Trophoblast cell (in vitro differentiated cells and primary cell): Measurements from ENCODE around the gene AIF1L.

Source experiments
- DNase-seq, 2 donors: peaks; one replicate each; pipeline ENCODE4 v3.0.0-alpha.2; 2016
- H2AFZ ChIP-seq: 2 replicates; pipeline ENCODE4 v1.6.1; 2013; ENCODE audit warnings: low read length, moderate library complexity, mild to moderate bottlenecking; ENCODE audit not compliant: insufficient read depth, poor library complexity
- H2AK5ac ChIP-seq: 2 replicates; pipeline ENCODE4 v1.6.1; 2013; ENCODE audit warnings: mild to moderate bottlenecking, low read length
- H2BK120ac ChIP-seq: 2 replicates; pipeline ENCODE4 v1.6.1; 2013; ENCODE audit warnings: low read length, mild to moderate bottlenecking, moderate library complexity; ENCODE audit not compliant: insufficient read depth, poor library complexity
- H2BK12ac ChIP-seq: 2 replicates; pipeline ENCODE4 v1.6.1; 2013; ENCODE audit warnings: mild to moderate bottlenecking, low read length, moderate library complexity
- H2BK5ac ChIP-seq: 2 replicates; pipeline ENCODE4 v1.6.1; 2013; ENCODE audit warnings: low read length, low read depth, moderate library complexity, mild to moderate bottlenecking; ENCODE audit not compliant: poor library complexity
- H3K14ac ChIP-seq: 2 replicates; pipeline ENCODE4 v1.6.1; 2013; ENCODE audit warnings: mild to moderate bottlenecking, low read length
- H3K18ac ChIP-seq: 2 replicates; pipeline ENCODE4 v1.6.1; 2013; ENCODE audit warnings: mild to moderate bottlenecking, low read length
- H3K23ac ChIP-seq: 2 replicates; pipeline ENCODE4 v1.6.1; 2013; ENCODE audit warnings: low read length
- H3K27ac ChIP-seq: 2 replicates; pipeline ENCODE4 v1.5.1; 2013; ENCODE audit warnings: low read depth, mild to moderate bottlenecking, inconsistent platforms, low read length, moderate library complexity
- H3K27me3 ChIP-seq: 2 replicates; pipeline ENCODE4 v1.6.1; 2013; ENCODE audit warnings: inconsistent platforms, mild to moderate bottlenecking, low read length, moderate library complexity; ENCODE audit not compliant: insufficient read depth
- H3K36me3 ChIP-seq, 2 experiments: 1 replicate in 1 of 2; 2 replicates in 1 of 2; pipeline ENCODE4 v1.6.1; 2013; ENCODE audit warnings: low read length in 2 of 2, mild to moderate bottlenecking in 2 of 2, moderate library complexity in 1 of 2; ENCODE audit not compliant: insufficient read depth in 2 of 2, control insufficient read depth in 1 of 2
- H3K4ac ChIP-seq: 2 replicates; pipeline ENCODE4 v1.6.1; 2013; ENCODE audit warnings: low read depth, mild to moderate bottlenecking, low read length, moderate library complexity
- H3K4me1 ChIP-seq, 2 experiments: 1 replicate in 1 of 2; 2 replicates in 1 of 2; pipeline ENCODE4 v1.6.1; 2013; ENCODE audit warnings: low read length in 2 of 2, mild to moderate bottlenecking in 2 of 2, moderate library complexity in 1 of 2; ENCODE audit not compliant: insufficient read depth in 2 of 2, control insufficient read depth in 1 of 2
- H3K4me2 ChIP-seq: 2 replicates; pipeline ENCODE4 v1.6.1; 2013; ENCODE audit warnings: inconsistent platforms, mild to moderate bottlenecking, low read length, moderate library complexity
- H3K4me3 ChIP-seq: 2 replicates; pipeline ENCODE4 v1.5.1; 2013; ENCODE audit warnings: mild to moderate bottlenecking, low read depth, low read length, inconsistent platforms
- H3K79me1 ChIP-seq: one replicate; pipeline ENCODE4 v1.6.1; 2013; ENCODE audit warnings: low read length
- H3K79me2 ChIP-seq: 2 replicates; pipeline ENCODE4 v1.6.1; 2013; ENCODE audit warnings: low read length, mild to moderate bottlenecking; ENCODE audit not compliant: control insufficient read depth, insufficient read depth, poor library complexity
- H3K9ac ChIP-seq: 2 replicates; pipeline ENCODE4 v1.6.1; 2013; ENCODE audit warnings: mild to moderate bottlenecking, low read length
- H3K9me3 ChIP-seq: 2 replicates; pipeline ENCODE4 v1.6.1; 2013; ENCODE audit warnings: low read depth, mild to moderate bottlenecking, control low read depth, inconsistent platforms, low read length; ENCODE audit not compliant: insufficient read depth
- H4K12ac ChIP-seq: 2 replicates; pipeline ENCODE4 v1.6.1; 2013; ENCODE audit warnings: low read depth, mild to moderate bottlenecking, low read length, moderate library complexity
- H4K8ac ChIP-seq: 2 replicates; pipeline ENCODE4 v1.6.1; 2013; ENCODE audit warnings: low read depth, mild to moderate bottlenecking, low read length, moderate library complexity
- H4K91ac ChIP-seq: one replicate; pipeline ENCODE4 v1.6.1; 2013; ENCODE audit warnings: low read depth, mild to moderate bottlenecking, low read length, moderate library complexity
- WGBS: extraction: QIAGEN DNeasy Blood & Tissue Kit; methylation state at CpG from one replicate; pipeline ENCODE4 v1.1.7; 2013; ENCODE audit warnings: missing lambda C conversion rate; ENCODE audit not compliant: insufficient read length, insufficient coverage; ENCODE audit errors: extremely low coverage; 5-methylcytosine and 5-hydroxymethylcytosine counted together

Gene AIF1L

DNA sequence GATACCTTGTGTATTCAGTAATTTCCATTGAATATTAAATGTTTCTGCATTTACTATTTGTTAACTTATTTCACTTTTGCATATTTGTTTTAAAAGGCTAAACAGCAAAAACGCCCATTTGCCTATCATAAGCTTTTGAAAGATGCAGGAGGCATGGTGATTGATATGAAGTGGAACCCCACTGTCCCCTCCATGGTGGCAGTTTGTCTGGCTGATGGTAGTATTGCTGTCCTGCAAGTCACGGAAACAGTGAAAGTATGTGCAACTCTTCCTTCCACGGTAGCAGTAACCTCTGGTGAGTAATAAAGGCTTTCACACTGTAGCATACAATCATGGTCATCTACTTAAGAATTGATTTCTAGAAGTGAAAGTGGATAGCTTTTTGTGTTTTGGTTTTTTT lies 32.9 kb downstream of the AIF1L start:
- H3K36me3 ChIP-seq = peaks cover 21 to 42% of the 10 kb centered on the region in 2 experiments
- H3K4ac ChIP-seq = no peak overlapping the region
- H4K12ac ChIP-seq = no peak overlapping the region
- no peak overlapping the region for H2BK12ac ChIP-seq
- no peak for DNase-seq
- no peak overlapping the region for H3K4me2 ChIP-seq
- peaks cover 9% of the 10 kb centered on the region for H3K79me2 ChIP-seq
- no peak overlapping the region for H3K4me3 ChIP-seq
- H2AK5ac ChIP-seq = no peak overlapping the region
- no peak overlapping the region for H3K27ac ChIP-seq
- no peak overlapping the region for H4K91ac ChIP-seq
- no peak overlapping the region for H4K8ac ChIP-seq
- no peak overlapping the region for H2AFZ ChIP-seq
- H3K79me1 ChIP-seq = peaks cover 5% of the 10 kb centered on the region
- H3K18ac ChIP-seq = no peak overlapping the region
- H2BK5ac ChIP-seq = no peak overlapping the region
- no peak overlapping the region for H2BK120ac ChIP-seq
- peaks cover 2 to 7% of the 10 kb centered on the region in 2 experiments for H3K4me1 ChIP-seq
- no peak overlapping the region for H3K23ac ChIP-seq
- WGBS = no CpG with 5 or more reads among the region's 3 CpGs
- no peaks in the 10 kb centered on the region for H3K9me3 ChIP-seq
- no peak overlapping the region for H3K9ac ChIP-seq
- H3K14ac ChIP-seq = no peak overlapping the region
- H3K27me3 ChIP-seq = no peaks in the 10 kb centered on the region

DNA sequence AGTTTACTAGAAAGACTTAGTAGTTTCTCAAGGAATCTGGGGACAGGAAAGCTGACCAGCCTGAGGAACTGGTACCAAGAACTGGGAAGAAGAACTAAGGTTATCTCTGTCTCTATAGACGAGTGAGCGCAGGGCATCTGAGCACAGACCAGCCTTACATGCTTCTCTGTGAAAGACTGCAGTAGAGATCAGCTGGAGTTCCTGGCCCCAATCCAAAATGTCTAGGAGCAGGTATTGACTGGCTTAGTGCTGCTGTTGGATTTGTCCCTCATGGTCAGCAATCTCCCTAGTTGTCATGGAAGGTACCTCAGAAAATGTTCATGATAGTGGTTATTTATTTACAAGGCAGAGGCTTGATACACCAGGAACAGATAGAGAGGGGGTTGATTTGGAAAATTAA lies 42.3 kb downstream of the AIF1L start:
- Histone ChIP-seq H3K4me2 (no peak overlapping the region), H3K9me3 (no peaks in the 10 kb centered on the region), H3K4ac (no peak overlapping the region), H2BK12ac (no peak overlapping the region), H3K4me3 (no peak overlapping the region), H3K14ac (no peak overlapping the region), H3K9ac (no peak overlapping the region), H2BK5ac (no peak overlapping the region), H3K79me1 (no peaks in the 10 kb centered on the region), H4K8ac (no peak overlapping the region), H4K12ac (no peak overlapping the region), H3K36me3 (peaks cover 28 to 53% of the 10 kb centered on the region in 2 experiments), H2BK120ac (no peak overlapping the region), H3K18ac (no peak overlapping the region), H3K4me1 (no peaks in the 10 kb centered on the region), H4K91ac (no peak overlapping the region), H3K23ac (no peak overlapping the region), H2AFZ (no peak overlapping the region), H3K27me3 (no peaks in the 10 kb centered on the region), H3K79me2 (no peaks in the 10 kb centered on the region), H2AK5ac (no peak overlapping the region), H3K27ac (no peak overlapping the region)
- no CpG with 5 or more reads among the region's 2 CpGs for WGBS
- DNase-seq = no peak

DNA sequence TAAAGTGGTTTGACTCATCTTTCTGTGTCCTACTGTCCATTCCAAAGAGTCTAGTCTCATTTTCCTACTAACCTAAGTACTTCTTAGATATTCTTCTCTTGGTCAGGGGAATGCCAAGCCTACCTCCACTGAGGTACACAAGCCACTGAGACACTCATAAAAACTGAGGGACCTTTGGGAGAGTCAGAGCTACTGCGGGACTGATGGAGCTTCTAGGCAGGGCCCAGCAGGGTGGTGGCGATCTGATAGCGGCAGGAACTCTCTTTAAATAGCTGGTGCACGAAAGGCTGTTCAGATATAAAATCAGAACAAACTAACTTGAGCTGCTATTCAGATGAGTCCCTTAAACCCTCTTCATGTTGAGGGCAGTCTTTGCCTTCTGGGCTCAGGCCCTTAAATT lies 43.8 kb downstream of the AIF1L start:
- Histone ChIP-seq H2AFZ (no peak overlapping the region), H3K36me3 (peaks cover 26 to 53% of the 10 kb centered on the region in 2 experiments), H2BK12ac (no peak overlapping the region), H2BK5ac (no peak overlapping the region), H3K79me1 (no peaks in the 10 kb centered on the region), H3K9me3 (no peaks in the 10 kb centered on the region), H3K4me1 (no peaks in the 10 kb centered on the region), H3K4me3 (no peak overlapping the region), H3K14ac (no peak overlapping the region), H2AK5ac (no peak overlapping the region), H3K9ac (no peak overlapping the region), H4K12ac (no peak overlapping the region), H3K4me2 (no peak overlapping the region), H3K27ac (no peak overlapping the region), H4K8ac (no peak overlapping the region), H3K4ac (no peak overlapping the region), H3K23ac (no peak overlapping the region), H4K91ac (no peak overlapping the region), H3K79me2 (no peaks in the 10 kb centered on the region), H3K27me3 (no peaks in the 10 kb centered on the region), H3K18ac (no peak overlapping the region), H2BK120ac (no peak overlapping the region)
- no CpG with 5 or more reads among the region's 4 CpGs for WGBS
- peak; percentile 56 to 77 for DNase-seq

DNA sequence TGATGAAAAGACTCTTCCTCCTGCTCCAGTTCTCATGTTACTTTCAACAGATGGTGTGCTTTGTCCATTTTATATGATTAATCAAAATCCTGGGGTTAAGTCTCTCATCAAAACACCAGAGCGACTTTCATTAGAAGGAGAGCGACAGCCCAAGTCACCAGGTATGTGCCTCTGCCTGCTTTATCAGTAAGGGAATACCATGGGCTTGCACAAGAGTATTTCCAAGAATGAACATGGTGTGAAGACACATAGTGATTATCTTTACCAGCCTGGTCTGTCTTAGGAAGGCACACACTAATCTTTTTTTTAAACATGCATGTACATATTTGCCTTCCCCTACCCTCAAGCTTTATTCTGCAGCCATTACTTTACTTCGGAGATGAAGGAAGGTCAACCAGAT lies 44.2 kb downstream of the AIF1L start:
- H2AK5ac ChIP-seq = no peak overlapping the region
- H2BK5ac ChIP-seq = no peak overlapping the region
- no peak overlapping the region for H4K12ac ChIP-seq
- no peak overlapping the region for H3K14ac ChIP-seq
- no peaks in the 10 kb centered on the region for H3K9me3 ChIP-seq
- no peaks in the 10 kb centered on the region for H3K79me2 ChIP-seq
- no peak overlapping the region for H3K4me3 ChIP-seq
- no peak overlapping the region for H3K4me2 ChIP-seq
- no peak overlapping the region for H4K91ac ChIP-seq
- H3K36me3 ChIP-seq = peaks cover 26 to 55% of the 10 kb centered on the region in 2 experiments
- no peak overlapping the region for H3K23ac ChIP-seq
- H3K18ac ChIP-seq = no peak overlapping the region
- H3K4ac ChIP-seq = no peak overlapping the region
- no peak overlapping the region for H2AFZ ChIP-seq
- no peaks in the 10 kb centered on the region for H3K27me3 ChIP-seq
- H2BK120ac ChIP-seq = no peak overlapping the region
- H3K4me1 ChIP-seq = no peaks in the 10 kb centered on the region
- WGBS = no CpG with 5 or more reads among the region's 3 CpGs
- H3K27ac ChIP-seq = no peak overlapping the region
- H3K79me1 ChIP-seq = no peaks in the 10 kb centered on the region
- no peak overlapping the region for H4K8ac ChIP-seq
- peak; percentile 70 to 90 for DNase-seq
- H2BK12ac ChIP-seq = no peak overlapping the region
- no peak overlapping the region for H3K9ac ChIP-seq
